Lower leg skin (tissue), 4 donors: ENCODE data around the gene AKR7A2. TPM values are rescaled to one million over a fixed set of nuclear protein-coding genes. Genes with fewer than 3 reads are reported as not detected.

Source experiments
- DNase-seq, 2 donors: peaks; one replicate each; pipeline ENCODE4 v3.0.0-alpha.2; 2019; ENCODE audit warnings: low spot score in 2 of 2
- H3K4me3 ChIP-seq: fragments of 200-600 bp; sonication (generic); 2 replicates; pipeline ENCODE4 v1.5.1; 2017; ENCODE audit warnings: mild to moderate bottlenecking, low read depth; ENCODE audit not compliant: poor library complexity, severe bottlenecking
- CTCF ChIP-seq, 3 donors: fragments of 450-650 bp; IDR thresholded peaks; one replicate each; pipeline ENCODE4 v1.5.1; 2016; ENCODE audit warnings: antibody characterized with exemption in 3 of 3, mild to moderate bottlenecking in 3 of 3, moderate library complexity in 2 of 3
- POLR2A ChIP-seq, 2 donors: fragments of 450-650 bp; IDR thresholded peaks; one replicate each; pipeline ENCODE4 v1.6.1; 2016 to 2017; ENCODE audit warnings: antibody characterized with exemption in 2 of 2, mild to moderate bottlenecking in 1 of 2, moderate library complexity in 1 of 2
- WGBS, 2 donors: methylation state at CpG; one replicate each; pipeline ENCODE4 v1.1.5; 2018; 5-methylcytosine and 5-hydroxymethylcytosine counted together
- intact Hi-C: fragments of 100-400 bp; cut with DNase I; formaldehyde crosslinking; loops from one replicate; pipeline ENCODE4 v1.15.0; 2023; ENCODE audit warnings: low total_unique reads
- total RNA-seq, 4 donors: library from RNA; depleted of rRNA; stranded (reverse); fragments of >200 nt; gene quantifications; one replicate each; pipeline ENCODE4 v1.1.0, GENCODE V29; 2016

The AKR7A2 gene
- total RNA-seq, 4 donors from 2014 or later, result 84.1 to 132 (median 89.6) TPM

GRCh38 chr1:19330449-19331135 is 18.6 kb upstream of the AKR7A2 start:
- no peak for DNase-seq
- H3K4me3 ChIP-seq, result no peak overlapping the region
- WGBS, 2 donors, result 71 to 76% methylated on average over 14 of the region's 14 CpGs
- intact Hi-C loops, result no loop called here
- TF ChIP-seq CTCF (IDR thresholded peaks at IDR 0.05) (no peak), POLR2A (IDR thresholded peaks at IDR 0.05) (no peak)

- intact Hi-C loops, result no loop called here
- H3K4me3 ChIP-seq, result no peak overlapping the region
- TF ChIP-seq CTCF (IDR thresholded peaks at IDR 0.05) (no peak), POLR2A (IDR thresholded peaks at IDR 0.05) (no peak)
- WGBS, 2 donors, result 92 to 97% methylated on average over 5 of the region's 5 CpGs
- no peak for DNase-seq
These were observed 17.7 kb upstream of the AKR7A2 start for GRCh38 chr1:19329611-19330010.

- intact Hi-C loops, result no loop called here
- WGBS, 2 donors, result 87 to 92% methylated on average over 13 of the region's 13 CpGs
These were observed 17.2 kb upstream of the AKR7A2 start for GRCh38 chr1:19329188-19329587.

GRCh38 chr1:19328486-19328885 is 16.5 kb upstream of the AKR7A2 start:
- TF ChIP-seq POLR2A (IDR thresholded peaks at IDR 0.05) (no peak), CTCF (IDR thresholded peaks at IDR 0.05) (no peak)
- 92 to 93% methylated on average over 13 to 18 of the region's 18 CpGs for WGBS, 2 donors
- intact Hi-C loops, result no loop called here
- no peak overlapping the region for H3K4me3 ChIP-seq
- no peak for DNase-seq

More at GRCh38 chr1:19329188-19329587, 17.2 kb upstream of the AKR7A2 start:
- no peak overlapping the region for H3K4me3 ChIP-seq
- no peak for DNase-seq
- no peak for TF ChIP-seq POLR2A (IDR thresholded peaks at IDR 0.05)
- TF ChIP-seq CTCF (IDR thresholded peaks at IDR 0.05), result no peak

GRCh38 chr1:19327736-19328135 is 15.8 kb upstream of the AKR7A2 start:
- no peak for DNase-seq
- intact Hi-C loops, result no loop called here
- H3K4me3 ChIP-seq, result no peak overlapping the region
- 87 to 94% methylated on average over 9 of the region's 9 CpGs for WGBS, 2 donors
- TF ChIP-seq CTCF (IDR thresholded peaks at IDR 0.05) (no peak), POLR2A (IDR thresholded peaks at IDR 0.05) (no peak)

GRCh38 chr1:19327301-19327700 is 15.4 kb upstream of the AKR7A2 start:
- no peak overlapping the region for H3K4me3 ChIP-seq
- DNase-seq, result no peak
- WGBS, 2 donors, result 65 to 79% methylated on average over 16 of the region's 16 CpGs
- TF ChIP-seq CTCF (IDR thresholded peaks at IDR 0.05) (no peak), POLR2A (IDR thresholded peaks at IDR 0.05) (no peak)
- intact Hi-C loops, result no loop called here
